SH-SY5Y (cell line): ENCODE data around the gene COMMD3.

Experiments
- GATA2 ChIP-seq: IDR thresholded peaks from 2 replicates; pipeline ENCODE4 v1.6.1; 2011; ENCODE audit warnings: mild to moderate bottlenecking, low read depth, low read length
- GATA3 ChIP-seq: IDR thresholded peaks from 2 replicates; pipeline ENCODE4 v1.6.1; 2011; ENCODE audit warnings: low read depth, mild to moderate bottlenecking, low read length, moderate library complexity

DNA sequence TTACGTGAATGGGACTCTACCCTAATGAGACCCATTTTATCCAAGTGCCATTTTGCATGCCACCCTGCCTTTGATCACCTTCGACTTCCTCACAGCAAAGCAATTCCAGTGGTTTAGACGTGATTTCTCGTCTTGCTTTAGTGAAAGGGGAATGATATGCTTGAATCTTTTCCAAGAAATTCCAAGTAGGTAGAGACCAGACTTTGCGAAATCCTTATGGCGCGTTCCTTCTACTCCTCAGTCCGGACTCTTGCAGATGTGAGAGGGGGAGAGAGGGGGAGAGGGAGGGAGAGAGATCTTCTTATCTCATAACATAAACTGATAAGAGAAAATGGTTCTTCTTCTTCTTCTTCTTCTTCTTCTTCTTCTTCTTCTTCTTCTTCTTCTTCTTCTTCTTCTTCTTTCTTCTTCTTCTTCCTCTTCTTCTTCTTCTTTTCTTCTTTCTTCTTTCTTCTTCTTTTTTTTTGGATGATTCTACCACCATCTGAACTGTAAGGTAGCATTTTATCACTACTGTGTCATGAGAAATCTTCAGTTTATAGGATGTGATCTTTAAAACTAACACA lies 30.0 kb downstream of the COMMD3 start:
- TF ChIP-seq GATA3 (no peak), GATA2 (no peak)
